Activated naive CD4-positive, alpha-beta T cell treated with anti-CD3 and anti-CD28 coated beads, Interleukin-2, amount 50 U/mL, for 72 hours (primary cell): ENCODE results near the gene SCAP. TPM values are rescaled to one million over a fixed set of nuclear protein-coding genes. Genes with fewer than 3 reads are reported as not detected.

Experiments used
- ATAC-seq, 2 donors: fragments of 150-1000 bp; cut with Tn5 transposase; 2 replicates each; pipeline ENCODE4 v1.10.0; 2021; ENCODE audit warnings: mild to moderate bottlenecking in 2 of 2, moderate library complexity in 2 of 2
- DNase-seq, 2 donors: peaks; one replicate each; pipeline ENCODE4 v3.0.0; 2021 to 2022; ENCODE audit warnings: low spot score in 2 of 2
- H3K27ac Mint-ChIP-seq, 2 donors: one replicate each; pipeline ENCODE4 v1.8.0; 2022; ENCODE audit warnings: mild to moderate bottlenecking in 2 of 2, mixed read lengths in 2 of 2
- H3K36me3 Mint-ChIP-seq, 2 donors: one replicate each; pipeline ENCODE4 v1.8.0; 2022; ENCODE audit warnings: mixed read lengths in 2 of 2
- H3K9me3 Mint-ChIP-seq, 2 donors: one replicate each; pipeline ENCODE4 v1.8.0; 2022; ENCODE audit warnings: mixed read lengths in 2 of 2
- total RNA-seq, 2 donors: library from RNA; stranded (reverse); gene quantifications; one replicate each; pipeline ENCODE4 v1.2.3, GENCODE V29; 2022

Gene SCAP
- total RNA-seq, 2 donors from 2014 or later = 53.7 to 61.4 TPM

GRCh38 chr3:47455806-47456452, 19.8 kb downstream of the SCAP start:
- DNase-seq (no peak), ATAC-seq (no peak)
- Mint-ChIP-seq H3K36me3 (peaks cover 5 to 15% of the 10 kb centered on the region in 2 donors), H3K27ac (no peak overlapping the region), H3K9me3 (no peaks in the 10 kb centered on the region)

GRCh38 chr3:47452453-47453215, 23.1 kb downstream of the SCAP start:
- H3K9me3 Mint-ChIP-seq = peaks cover 0 to 8% of the 10 kb centered on the region in 2 donors
- H3K27ac Mint-ChIP-seq = peak overlapping the region in 1 of 2 donors; percentile 4
- H3K36me3 Mint-ChIP-seq = peaks cover 9 to 15% of the 10 kb centered on the region in 2 donors
- ATAC-seq (no peak), DNase-seq (no peak)

GRCh38 chr3:47444103-47444502, 31.6 kb downstream of the SCAP start:
- ATAC-seq (peak; percentile 24 to 73), DNase-seq (no peak)
- H3K36me3 Mint-ChIP-seq = peaks cover 9 to 17% of the 10 kb centered on the region in 2 donors
- peaks cover 0 to 8% of the 10 kb centered on the region in 2 donors for H3K9me3 Mint-ChIP-seq
- peak overlapping the region; percentile 20 to 94 for H3K27ac Mint-ChIP-seq

GRCh38 chr3:47443611-47443995, 32.1 kb downstream of the SCAP start:
- Mint-ChIP-seq H3K9me3 (peaks cover 0 to 4% of the 10 kb centered on the region in 2 donors), H3K27ac (peak overlapping the region; percentile 20 to 94), H3K36me3 (peaks cover 4 to 15% of the 10 kb centered on the region in 2 donors)
- ATAC-seq (no peak), DNase-seq (no peak)

GRCh38 chr3:47441796-47442551, 33.8 kb downstream of the SCAP start:
- no peak for ATAC-seq
- no peak for DNase-seq
- Mint-ChIP-seq H3K27ac (peak overlapping the region; percentile 3 to 94), H3K9me3 (no peaks in the 10 kb centered on the region), H3K36me3 (peaks cover 0 to 8% of the 10 kb centered on the region in 2 donors)

- ATAC-seq = no peak
- H3K9me3 Mint-ChIP-seq = no peaks in the 10 kb centered on the region
Measured at GRCh38 chr3:47440131-47440530, 35.6 kb downstream of the SCAP start.

GRCh38 chr3:47436180-47436579, 39.6 kb downstream of the SCAP start:
- no peak for ATAC-seq
- peak overlapping the region in 1 of 2 donors; percentile 44 for H3K27ac Mint-ChIP-seq

More at GRCh38 chr3:47440131-47440530, 35.6 kb downstream of the SCAP start:
- DNase-seq = no peak
- H3K27ac Mint-ChIP-seq = peak overlapping the region in 1 of 2 donors; percentile 29
- peaks cover 0 to 8% of the 10 kb centered on the region in 2 donors for H3K36me3 Mint-ChIP-seq

GRCh38 chr3:47434849-47435248, 40.9 kb downstream of the SCAP start:
- peak overlapping the region in 1 of 2 donors; percentile 3 for H3K27ac Mint-ChIP-seq
- H3K36me3 Mint-ChIP-seq = peaks cover 0 to 6% of the 10 kb centered on the region in 2 donors
- H3K9me3 Mint-ChIP-seq = no peaks in the 10 kb centered on the region
- ATAC-seq = no peak
- DNase-seq = no peak

More at GRCh38 chr3:47436180-47436579, 39.6 kb downstream of the SCAP start:
- Mint-ChIP-seq H3K9me3 (no peaks in the 10 kb centered on the region), H3K36me3 (peaks cover 4 to 6% of the 10 kb centered on the region in 2 donors)
- DNase-seq = no peak

- no peak for DNase-seq
- Mint-ChIP-seq H3K9me3 (no peaks in the 10 kb centered on the region), H3K36me3 (peaks cover 0 to 6% of the 10 kb centered on the region in 2 donors), H3K27ac (peak overlapping the region; percentile 21 to 56)
- ATAC-seq = peak in 1 of 2 donors; percentile 55
Measured at GRCh38 chr3:47433796-47434195, 41.9 kb downstream of the SCAP start.

- ATAC-seq (no peak), DNase-seq (no peak)
- Mint-ChIP-seq H3K36me3 (peaks cover 0 to 6% of the 10 kb centered on the region in 2 donors), H3K27ac (no peak overlapping the region), H3K9me3 (no peaks in the 10 kb centered on the region)
Measured at GRCh38 chr3:47432673-47433072, 43.1 kb downstream of the SCAP start.

- H3K27ac Mint-ChIP-seq = peak overlapping the region; percentile 53 to 74
- DNase-seq = no peak
- H3K36me3 Mint-ChIP-seq = peaks cover 0 to 6% of the 10 kb centered on the region in 2 donors
- H3K9me3 Mint-ChIP-seq = no peaks in the 10 kb centered on the region
- no peak for ATAC-seq
Measured at GRCh38 chr3:47431225-47431624, 44.5 kb downstream of the SCAP start.

- H3K36me3 Mint-ChIP-seq = peaks cover 0 to 6% of the 10 kb centered on the region in 2 donors
- no peak for ATAC-seq
- H3K27ac Mint-ChIP-seq = peak overlapping the region in 1 of 2 donors; percentile 53
Measured at GRCh38 chr3:47430606-47431005, 45.1 kb downstream of the SCAP start.

GRCh38 chr3:47429476-47430270, 46.1 kb downstream of the SCAP start:
- H3K36me3 Mint-ChIP-seq = peaks cover 0 to 6% of the 10 kb centered on the region in 2 donors
- H3K27ac Mint-ChIP-seq = peak overlapping the region in 1 of 2 donors; percentile 53
- no peaks in the 10 kb centered on the region for H3K9me3 Mint-ChIP-seq
- no peak for DNase-seq
- ATAC-seq = no peak

More at GRCh38 chr3:47430606-47431005, 45.1 kb downstream of the SCAP start:
- DNase-seq = no peak
- no peaks in the 10 kb centered on the region for H3K9me3 Mint-ChIP-seq

GRCh38 chr3:47428662-47429061, 47.1 kb downstream of the SCAP start:
- peaks cover 0 to 6% of the 10 kb centered on the region in 2 donors for H3K36me3 Mint-ChIP-seq
- no peak for ATAC-seq
- H3K27ac Mint-ChIP-seq = peak overlapping the region; percentile 53 to 66
- no peaks in the 10 kb centered on the region for H3K9me3 Mint-ChIP-seq
- no peak for DNase-seq

- DNase-seq (no peak), ATAC-seq (no peak)
- Mint-ChIP-seq H3K9me3 (no peaks in the 10 kb centered on the region), H3K36me3 (peaks cover 0 to 5% of the 10 kb centered on the region in 2 donors), H3K27ac (peak overlapping the region in 1 of 2 donors; percentile 66)
Measured at GRCh38 chr3:47427866-47428265, 47.9 kb downstream of the SCAP start.

- Mint-ChIP-seq H3K27ac (no peak overlapping the region), H3K36me3 (peaks cover 0 to 5% of the 10 kb centered on the region in 2 donors), H3K9me3 (no peaks in the 10 kb centered on the region)
- ATAC-seq (no peak), DNase-seq (no peak)
Measured at GRCh38 chr3:47425959-47426358, 49.8 kb downstream of the SCAP start.
